Heart left ventricle (tissue), 16 donors: ENCODE data around the gene CYP2S1. TPM values are rescaled to one million over a fixed set of nuclear protein-coding genes. Genes with fewer than 3 reads are reported as not detected.
A peak's percentile ranks its signal among the peaks of the same experiment; 100 is the strongest.
"Not testable (repeated sequence)": the region's sequence is repeated elsewhere in the genome, so short reads cannot be mapped to it uniquely, and the experiment has no call there.

ENCODE experiments used
- ATAC-seq, 4 donors: fragments of 200-7000 bp; cut with Tn5 transposase; one replicate each; pipeline ENCODE4 v1.9.1; 2020 to 2022; ENCODE audit warnings: moderate library complexity in 4 of 4, mild to moderate bottlenecking in 3 of 4, moderate number of reproducible peaks in 1 of 4
- DNase-seq, 5 donors: peaks; one replicate each; pipeline ENCODE4 v3.0.0-alpha.2; 2020
- H3K27ac ChIP-seq, 12 donors: fragments of 200-600 bp; sonication (generic) in 4 of 12; one replicate each; pipeline versions ENCODE4 v1.5.0 to v1.8.0; 2016 to 2022; ENCODE audit warnings: mild to moderate bottlenecking in 2 of 12
- H3K27me3 ChIP-seq, 9 donors: fragments of 200-600 bp; sonication (generic) in 2 of 9; one replicate each; pipeline versions ENCODE4 v1.5.1 to v1.8.0; 2016 to 2022; ENCODE audit warnings: mild to moderate bottlenecking in 3 of 9
- H3K36me3 ChIP-seq, 9 donors: fragments of 200-600 bp; sonication (generic) in 2 of 9; one replicate each; pipeline versions ENCODE4 v1.5.0 to v1.8.0; 2018 to 2022; ENCODE audit warnings: mild to moderate bottlenecking in 2 of 9
- H3K4me1 ChIP-seq, 12 donors: fragments of 200-600 bp; sonication (generic) in 4 of 12; one replicate each; pipeline versions ENCODE4 v1.5.0 to v1.8.0; 2016 to 2022; ENCODE audit warnings: mild to moderate bottlenecking in 3 of 12
- H3K4me3 ChIP-seq, 12 donors: fragments of 200-600 bp; sonication (generic) in 4 of 12; one replicate each; pipeline versions ENCODE4 v1.5.0 to v1.8.0; 2017 to 2022; ENCODE audit warnings: mild to moderate bottlenecking in 9 of 12, moderate library complexity in 4 of 12
- H3K9me3 ChIP-seq, 12 donors: fragments of 200-600 bp; sonication (generic) in 4 of 12; one replicate each; pipeline versions ENCODE4 v1.5.0 to v1.8.0; 2016 to 2022; ENCODE audit warnings: mild to moderate bottlenecking in 1 of 12
- CTCF ChIP-seq, 12 donors: fragments of 200-600 bp; sonication (generic) in 4 of 12; IDR thresholded peaks; one replicate each; pipeline versions ENCODE4 v1.5.0 to v1.8.0; 2018 to 2022; ENCODE audit warnings: antibody characterized with exemption in 12 of 12, mild to moderate bottlenecking in 5 of 12
- POLR2A ChIP-seq, 2 donors: fragments of 450-650 bp; IDR thresholded peaks; one replicate each; pipeline ENCODE4 v1.6.1; 2017; ENCODE audit warnings: antibody characterized with exemption in 2 of 2, mild to moderate bottlenecking in 2 of 2, moderate library complexity in 2 of 2
- WGBS, 4 donors: extraction: QIAGEN DNeasy Blood & Tissue Kit in 2 of 4; methylation state at CpG; one replicate each; pipeline versions ENCODE4 v1.1.5 to v1.1.7; 2013 to 2018; 5-methylcytosine and 5-hydroxymethylcytosine counted together
- intact Hi-C, 10 donors: fragments of 100-400 bp; cut with DNase I; formaldehyde crosslinking; loops; one replicate each; pipeline versions ENCODE4 v1.11.1 to v1.14.2; 2022
- polyA plus RNA-seq, 2 donors: library from polyadenylated mRNA; stranded (reverse); fragments of 200-250 nt; gene quantifications; one replicate each; pipeline ENCODE4 v1.2.3, GENCODE V29; 2013
- total RNA-seq, 9 donors: library from RNA; depleted of rRNA in 2 of 9; stranded (reverse); fragments of >200 nt in 2 of 9; fragmentation: NEBNext Ultra II Directional in 3 of 9; extraction: Animal tissue kit (Norgen Biotek cat#: 25700) in 3 of 9; gene quantifications; one replicate each; pipeline versions ENCODE4 v1.1.0 to v1.2.4, GENCODE V29; 2016 to 2023
- donor health status: ischemic (EF 13 %, LVEDD 7.1; RV severe dilation, severe dysfunction).
- donor health status: healthy with polysubstance abuse.
- donor health status: DM: no; HTN: yes; CAD: no.
- donor health status: DM: no; HTN: no; CAD: no.
- donor health status: ischemic (EF 25% LVEDD 6.9; RV normal size, moderate dysfunction).
- donor health status: ischemic (EF 25% LVEDD 5.7; RV mildly dilated, moderate dysfunction).
- donor health status: healthy.
- donor health status: DM: yes; HTN: yes; CAD: no.
- donor health status: ischemic (EF 35%, LVEDD 5.7; RV mildly dilated, moderate dysfunction).
- donor health status: nonischemic (EF 11% LVEDD 7.7; RV severe dilation, severe dysfunction).
- donor health status: DM: yes; HTN: yes; CAD: no.
- donor health status: PGD.
- donor health status: ischemic (EF 29% LVEDD 5.4; RV normal size, mild dysfunction).
- donor health status: nonischemic (EF 23%, LVEDD 6.1; RV moderate dilation, normal function).

The CYP2S1 gene
- total and polyA plus RNA-seq, 11 donors: 0.11 to 3.8 (median 0.35) TPM

DNA sequence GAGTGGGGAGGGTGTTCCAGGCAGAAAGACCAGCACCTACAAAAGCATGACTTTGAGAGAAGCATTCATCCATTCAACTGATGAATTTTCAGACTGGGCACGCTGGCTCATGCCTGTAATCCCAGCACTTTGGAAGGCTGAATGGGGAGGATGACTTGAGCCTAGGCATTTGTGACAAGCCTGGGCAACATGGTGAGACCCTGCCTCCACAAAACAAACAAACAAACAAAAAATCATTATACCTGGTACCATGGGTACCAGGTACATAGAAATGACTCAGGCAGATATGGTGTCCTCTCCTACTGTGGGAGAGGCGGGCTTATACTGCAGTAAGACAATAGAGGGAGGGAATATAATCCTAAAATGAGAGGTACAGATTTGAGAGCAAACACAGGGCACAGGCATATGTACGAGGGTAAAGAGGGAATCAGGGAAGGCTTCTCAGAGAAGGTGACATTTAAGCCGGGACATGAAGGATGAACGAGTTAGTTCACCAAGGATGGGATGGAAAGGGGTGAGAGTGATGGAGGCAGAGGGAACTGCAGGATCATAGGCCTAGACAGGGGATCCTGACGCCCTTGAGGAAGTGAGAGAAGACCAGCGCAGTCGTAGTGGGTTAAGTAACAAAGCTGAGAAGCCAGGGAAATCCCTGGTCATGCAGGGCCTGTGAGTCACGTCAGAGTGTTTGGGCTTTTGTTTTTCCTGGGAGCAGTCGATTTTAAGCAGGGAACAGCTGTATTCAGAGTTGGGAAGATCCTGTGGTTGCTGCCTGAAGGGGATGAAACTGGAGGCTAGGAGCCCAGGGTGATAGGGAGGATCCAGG, 2.9 kb downstream of the CYP2S1 start:
- intact Hi-C loops: no loop called here
- Histone ChIP-seq H3K36me3 (no peaks in the 10 kb centered on the region), H3K4me3 (no peak overlapping the region), H3K9me3 (no peaks in the 10 kb centered on the region), H3K27me3 (peaks cover 10 to 50% (median 24%) of the 10 kb centered on the region in 9 donors), H3K27ac (no peak overlapping the region), H3K4me1 (peaks cover 0 to 21% (median 0%) of the 10 kb centered on the region in 12 donors)
- ATAC-seq (peak in 2 of 4 donors; percentile 28 to 35), DNase-seq (no peak)
- 78 to 81% (median 79%) methylated on average over 10 of the region's 10 CpGs for WGBS, 4 donors
- TF ChIP-seq CTCF (IDR thresholded peaks at IDR 0.05) (no peak), POLR2A (IDR thresholded peaks at IDR 0.05) (no peak)

- TF ChIP-seq CTCF (IDR thresholded peaks at IDR 0.05) (no peak), POLR2A (IDR thresholded peaks at IDR 0.05) (no peak)
- peaks cover 0 to 7% (median 0%) of the 10 kb centered on the region in 12 donors for H3K4me1 ChIP-seq
- no peak overlapping the region for H3K4me3 ChIP-seq
- WGBS, 4 donors: 67 to 75% (median 71%) methylated on average over 8 to 11 of the region's 11 CpGs
- DNase-seq: peak in 1 of 5 donors; percentile 42
- H3K36me3 ChIP-seq: no peaks in the 10 kb centered on the region
- H3K9me3 ChIP-seq: no peaks in the 10 kb centered on the region
- ATAC-seq: no peak
- intact Hi-C loops: no loop called here
- no peak overlapping the region for H3K27ac ChIP-seq
- H3K27me3 ChIP-seq: peaks cover 2 to 30% (median 3%) of the 10 kb centered on the region in 9 donors
These were observed 5.5 kb downstream of the CYP2S1 start for GRCh38 chr19:41198559-41198958.

DNA sequence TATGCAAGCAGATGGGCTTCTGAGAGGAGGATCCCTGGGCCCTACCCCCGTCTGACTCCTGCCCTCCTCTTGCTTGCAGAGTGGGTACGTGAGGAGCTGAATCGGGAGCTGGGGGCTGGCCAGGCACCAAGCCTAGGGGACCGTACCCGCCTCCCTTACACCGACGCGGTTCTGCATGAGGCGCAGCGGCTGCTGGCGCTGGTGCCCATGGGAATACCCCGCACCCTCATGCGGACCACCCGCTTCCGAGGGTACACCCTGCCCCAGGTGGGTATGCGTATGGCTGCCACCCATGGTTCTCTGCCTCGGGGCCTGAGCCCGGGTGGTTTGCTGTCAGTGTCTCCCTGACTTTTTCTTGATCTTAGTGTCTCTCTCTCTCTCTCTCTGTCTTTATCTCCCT, 10.4 kb downstream of the CYP2S1 start:
- Histone ChIP-seq H3K27me3 (peaks cover 0 to 11% (median 0%) of the 10 kb centered on the region in 9 donors), H3K9me3 (no peaks in the 10 kb centered on the region), H3K36me3 (no peaks in the 10 kb centered on the region), H3K27ac (no peak overlapping the region), H3K4me1 (peaks cover 0 to 9% (median 0%) of the 10 kb centered on the region in 12 donors), H3K4me3 (no peak overlapping the region)
- DNase-seq (peak in 1 of 5 donors; percentile 61), ATAC-seq (no peak)
- TF ChIP-seq POLR2A (IDR thresholded peaks at IDR 0.05): no peak
- TF ChIP-seq CTCF (IDR thresholded peaks at IDR 0.05): no peak
- intact Hi-C loops: loop anchor here in 7 of 10 donors (5.0 to 10.0 kb wide), 4 partner anchors 104 to 371 kb away; partner anchors contain the start of genes ERICH4 (in 5 of the 7), CEACAM21 (in 3 of the 7) and DMAC2 (in 1 of the 7)
- 88 to 93% (median 89%) methylated on average over 18 of the region's 18 CpGs for WGBS, 4 donors

DNA sequence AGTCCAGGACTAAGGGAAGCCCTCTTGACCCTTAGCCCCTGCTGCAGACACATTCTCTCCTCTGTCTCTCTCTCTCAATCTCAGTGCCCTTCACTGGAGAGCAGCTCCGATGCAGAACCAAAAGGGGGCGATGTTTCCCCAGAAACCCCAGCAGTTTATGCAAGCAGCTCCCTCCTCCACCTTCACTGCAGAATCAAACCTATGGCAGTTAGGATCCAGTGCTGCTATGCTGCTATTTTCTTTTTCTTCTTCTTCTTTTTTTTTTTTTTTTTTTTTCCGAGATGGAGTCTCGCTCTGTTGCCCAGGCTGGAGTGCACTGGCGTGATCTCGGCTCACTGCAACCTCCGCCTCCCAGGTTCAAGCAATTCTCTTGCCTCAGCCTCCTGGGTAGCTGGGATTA, 11.3 kb downstream of the CYP2S1 start:
- not testable (repeated sequence) for H3K4me3 ChIP-seq, H3K9me3 ChIP-seq, H3K4me1 ChIP-seq, H3K27ac ChIP-seq, H3K36me3 ChIP-seq
- peaks cover 0 to 11% (median 0%) of the 10 kb centered on the region in 9 donors for H3K27me3 ChIP-seq
- intact Hi-C loops: loop anchor here (1.0 to 10.0 kb wide), 11 partner anchors 54 to 370 kb away; partner anchors contain the start of genes ERICH4 (in 5 of the 10), CEACAM21 (in 3 of the 10) and DMAC2 (in 1 of the 10)
- WGBS, 4 donors: 28 to 44% (median 41%) methylated on average over 3 to 7 of the region's 7 CpGs
- peak; percentile 69 to 89 (median 83) for TF ChIP-seq CTCF (IDR thresholded peaks at IDR 0.05)
- peak; percentile 79 to 85 (median 80) for DNase-seq
- peak; percentile 81 to 92 (median 90) for ATAC-seq
